Putamen (tissue), 1 donor: Measurements from ENCODE around the gene RPGRIP1L.
"Not testable (repeated sequence)": the region's sequence is repeated elsewhere in the genome, so short reads cannot be mapped to it uniquely, and the experiment has no call there.

Source experiments
- DNase-seq: peaks from one replicate; pipeline ENCODE4 v3.0.0-alpha.2; 2016; ENCODE audit warnings: low spot score

RPGRIP1L gene

GRCh38 chr16:53712065-53712464 lies 8.4 kb upstream of the RPGRIP1L start:
- no peak for DNase-seq

- DNase-seq = no peak
These were observed 7.7 kb upstream of the RPGRIP1L start for GRCh38 chr16:53711390-53711789.

- DNase-seq = no peak
These were observed 4.8 kb upstream of the RPGRIP1L start for GRCh38 chr16:53708490-53708889.

GRCh38 chr16:53707671-53708070 lies 4.0 kb upstream of the RPGRIP1L start:
- DNase-seq = peak; percentile 51

- DNase-seq = no peak
These were observed 770 bp upstream of the RPGRIP1L start for GRCh38 chr16:53704445-53704813.

- DNase-seq = not testable (repeated sequence)
These were observed 5.4 kb downstream of the RPGRIP1L start for GRCh38 chr16:53698271-53698670.

GRCh38 chr16:53695070-53695469 lies 8.6 kb downstream of the RPGRIP1L start:
- no peak for DNase-seq

- DNase-seq = no peak
These were observed 10.3 kb downstream of the RPGRIP1L start for GRCh38 chr16:53693320-53693719.

GRCh38 chr16:53692146-53692545 lies 11.5 kb downstream of the RPGRIP1L start:
- DNase-seq = no peak

GRCh38 chr16:53690771-53691170 lies 12.9 kb downstream of the RPGRIP1L start:
- DNase-seq = no peak

GRCh38 chr16:53689636-53690035 lies 14.0 kb downstream of the RPGRIP1L start:
- DNase-seq = no peak

- no peak for DNase-seq
These were observed 16.9 kb downstream of the RPGRIP1L start for GRCh38 chr16:53686710-53687109.

GRCh38 chr16:53685334-53685733 lies 18.3 kb downstream of the RPGRIP1L start:
- not testable (repeated sequence) for DNase-seq

- no peak for DNase-seq
These were observed 22.3 kb downstream of the RPGRIP1L start for GRCh38 chr16:53681354-53681753.

GRCh38 chr16:53680756-53681155 lies 22.9 kb downstream of the RPGRIP1L start:
- no peak for DNase-seq

- DNase-seq = no peak
These were observed 24.8 kb downstream of the RPGRIP1L start for GRCh38 chr16:53678756-53679343.

GRCh38 chr16:53678155-53678554 lies 25.5 kb downstream of the RPGRIP1L start:
- DNase-seq = no peak

- DNase-seq = no peak
These were observed 30.5 kb downstream of the RPGRIP1L start for GRCh38 chr16:53673189-53673588.

GRCh38 chr16:53672461-53672860 lies 31.2 kb downstream of the RPGRIP1L start:
- DNase-seq = no peak

GRCh38 chr16:53668869-53669268 lies 34.8 kb downstream of the RPGRIP1L start:
- no peak for DNase-seq

- no peak for DNase-seq
These were observed 36.8 kb downstream of the RPGRIP1L start for GRCh38 chr16:53666786-53667415.

- DNase-seq = no peak
These were observed 38.8 kb downstream of the RPGRIP1L start for GRCh38 chr16:53664724-53665345.

- DNase-seq = peak; percentile 26
These were observed 41.6 kb downstream of the RPGRIP1L start for GRCh38 chr16:53662072-53662471.

GRCh38 chr16:53654946-53655345 lies 48.7 kb downstream of the RPGRIP1L start:
- DNase-seq = no peak
